Subcutaneous abdominal adipose tissue (tissue), 5 donors: Measurements from ENCODE around the gene NDUFA13.

Source experiments
- H3K27ac ChIP-seq: one replicate; pipeline ENCODE4 v1.7.0; 2013; ENCODE audit warnings: low read depth, mild to moderate bottlenecking, inconsistent platforms, low read length, moderate library complexity
- H3K27me3 ChIP-seq, 5 donors: one replicate each; pipeline ENCODE4 v1.7.0; 2013; ENCODE audit warnings: low read length in 5 of 5, inconsistent platforms in 1 of 5; ENCODE audit not compliant: control insufficient read depth in 5 of 5, insufficient read depth in 4 of 5
- H3K36me3 ChIP-seq, 5 donors: one replicate each; pipeline ENCODE4 v1.7.0; 2013; ENCODE audit warnings: low read length in 5 of 5; ENCODE audit not compliant: control insufficient read depth in 5 of 5, insufficient read depth in 5 of 5
- H3K4me1 ChIP-seq, 5 donors: one replicate each; pipeline ENCODE4 v1.7.0; 2013; ENCODE audit warnings: low read length in 5 of 5, mild to moderate bottlenecking in 3 of 5, moderate library complexity in 1 of 5; ENCODE audit not compliant: control insufficient read depth in 5 of 5, insufficient read depth in 5 of 5
- H3K4me3 ChIP-seq, 5 donors: one replicate each; pipeline ENCODE4 v1.7.0; 2013; ENCODE audit warnings: low read length in 5 of 5, low read depth in 1 of 5
- H3K9ac ChIP-seq, 5 donors: one replicate each; pipeline ENCODE4 v1.7.0; 2013; ENCODE audit warnings: low read length in 5 of 5, mild to moderate bottlenecking in 4 of 5, moderate library complexity in 3 of 5
- H3K9me3 ChIP-seq, 5 donors: one replicate each; pipeline ENCODE4 v1.7.0; 2013; ENCODE audit warnings: low read length in 5 of 5; ENCODE audit not compliant: control insufficient read depth in 5 of 5
- donor health status: healthy.
- donor health status: healthy.
- donor health status: healthy.
- donor health status: healthy.
- donor health status: healthy.

Gene NDUFA13

GRCh38 chr19:19554074-19555023 is 38.3 kb downstream of the NDUFA13 start:
- Histone ChIP-seq H3K9ac (peak overlapping the region in 1 of 5 donors; percentile 44), H3K4me3 (peak overlapping the region in 1 of 5 donors; percentile 15), H3K27ac (no peak overlapping the region), H3K9me3 (peaks cover 0 to 5% (median 3%) of the 10 kb centered on the region in 5 donors), H3K36me3 (no peaks in the 10 kb centered on the region), H3K27me3 (peaks cover 0 to 11% (median 0%) of the 10 kb centered on the region in 5 donors), H3K4me1 (peaks cover 0 to 13% (median 11%) of the 10 kb centered on the region in 5 donors)

GRCh38 chr19:19558055-19558454 is 42.0 kb downstream of the NDUFA13 start:
- peaks cover 0 to 1% (median 0%) of the 10 kb centered on the region in 5 donors for H3K27me3 ChIP-seq
- no peak overlapping the region for H3K4me3 ChIP-seq
- H3K9ac ChIP-seq, result no peak overlapping the region
- H3K27ac ChIP-seq, result no peak overlapping the region
- H3K4me1 ChIP-seq, result peaks cover 0 to 13% (median 11%) of the 10 kb centered on the region in 5 donors
- H3K36me3 ChIP-seq, result no peaks in the 10 kb centered on the region
- H3K9me3 ChIP-seq, result no peaks in the 10 kb centered on the region

GRCh38 chr19:19558636-19559035 is 42.6 kb downstream of the NDUFA13 start:
- no peak overlapping the region for H3K9ac ChIP-seq
- H3K4me3 ChIP-seq, result no peak overlapping the region
- H3K27me3 ChIP-seq, result peaks cover 0 to 2% (median 0%) of the 10 kb centered on the region in 5 donors
- H3K4me1 ChIP-seq, result peaks cover 0 to 12% (median 10%) of the 10 kb centered on the region in 5 donors
- H3K9me3 ChIP-seq, result no peaks in the 10 kb centered on the region
- no peaks in the 10 kb centered on the region for H3K36me3 ChIP-seq
- no peak overlapping the region for H3K27ac ChIP-seq

GRCh38 chr19:19559931-19560330 is 43.9 kb downstream of the NDUFA13 start:
- Histone ChIP-seq H3K36me3 (no peaks in the 10 kb centered on the region), H3K27me3 (peaks cover 0 to 2% (median 0%) of the 10 kb centered on the region in 5 donors), H3K4me3 (no peak overlapping the region), H3K9me3 (no peaks in the 10 kb centered on the region), H3K27ac (no peak overlapping the region), H3K4me1 (no peaks in the 10 kb centered on the region), H3K9ac (no peak overlapping the region)

DNA sequence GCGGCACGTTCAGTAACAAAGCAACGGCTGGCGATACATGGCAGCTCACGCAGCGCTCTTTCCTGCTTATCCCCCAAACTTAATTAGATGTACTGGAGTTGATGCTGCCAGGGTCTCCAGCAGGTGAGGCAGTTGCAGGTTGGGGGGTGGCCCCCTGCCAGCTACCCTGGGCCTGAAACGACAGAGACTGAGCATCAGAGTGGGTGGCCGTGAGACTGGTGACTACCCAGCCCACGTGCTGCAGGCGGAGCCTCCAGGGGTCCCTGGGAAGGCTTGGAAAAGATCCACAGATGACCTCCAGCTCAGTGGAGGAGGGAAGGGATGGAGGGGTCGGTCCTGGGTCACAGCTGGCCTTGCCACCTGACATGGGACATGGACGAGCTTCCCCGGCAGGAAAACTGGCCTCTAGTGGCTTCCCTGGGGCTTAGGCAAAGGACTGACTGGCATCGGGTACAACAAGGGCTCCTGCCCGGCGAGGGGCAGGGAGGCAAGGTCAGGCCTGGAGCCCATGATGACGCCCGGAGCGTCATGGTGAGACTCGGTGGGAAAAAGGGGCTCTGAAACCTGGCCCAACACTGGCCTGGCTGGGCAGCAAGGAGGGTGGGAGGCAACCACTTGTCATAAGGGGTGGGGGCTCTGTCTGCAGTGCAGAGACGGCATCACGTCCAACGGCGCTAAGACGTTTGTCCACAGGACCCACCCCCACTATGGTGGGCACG is 46.1 kb downstream of the NDUFA13 start:
- Histone ChIP-seq H3K9me3 (no peaks in the 10 kb centered on the region), H3K4me3 (no peak overlapping the region), H3K27me3 (peaks cover 0 to 2% (median 0%) of the 10 kb centered on the region in 5 donors), H3K4me1 (no peaks in the 10 kb centered on the region), H3K27ac (no peak overlapping the region), H3K9ac (no peak overlapping the region), H3K36me3 (no peaks in the 10 kb centered on the region)

GRCh38 chr19:19562665-19563347 is 46.8 kb downstream of the NDUFA13 start:
- no peak overlapping the region for H3K27ac ChIP-seq

DNA sequence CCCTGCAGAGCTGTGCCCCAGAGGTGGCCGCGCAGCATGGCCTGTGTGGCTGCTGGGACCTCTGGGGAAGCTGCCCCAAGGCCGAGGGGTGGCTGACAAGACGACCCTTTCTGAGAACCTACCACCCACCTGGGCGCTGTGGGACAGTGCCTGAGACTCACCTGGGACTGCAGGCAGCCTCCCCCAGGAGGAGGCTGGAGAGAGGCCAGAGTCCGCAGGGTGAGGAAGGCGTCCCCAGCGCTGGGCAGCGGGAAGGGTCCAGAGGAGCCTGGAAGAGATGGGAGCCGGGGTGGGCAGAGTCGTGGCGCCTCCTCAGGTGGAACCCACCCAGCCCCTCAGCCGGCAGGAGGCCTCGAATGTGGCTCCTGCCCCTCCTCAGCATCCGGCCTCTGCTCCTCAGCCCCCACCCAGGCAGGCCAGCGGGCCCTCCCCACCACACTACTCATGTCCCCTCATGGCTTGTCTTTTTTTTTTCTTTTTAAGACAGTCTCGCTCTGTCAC is 47.4 kb downstream of the NDUFA13 start:
- H3K4me1 ChIP-seq, result no peaks in the 10 kb centered on the region
- H3K9me3 ChIP-seq, result no peaks in the 10 kb centered on the region
- H3K36me3 ChIP-seq, result no peaks in the 10 kb centered on the region
- peaks cover 0 to 2% (median 0%) of the 10 kb centered on the region in 5 donors for H3K27me3 ChIP-seq
- H3K9ac ChIP-seq, result no peak overlapping the region
- H3K4me3 ChIP-seq, result no peak overlapping the region
- H3K27ac ChIP-seq, result no peak overlapping the region

More at GRCh38 chr19:19562665-19563347, 46.8 kb downstream of the NDUFA13 start:
- Histone ChIP-seq H3K9ac (no peak overlapping the region), H3K4me3 (no peak overlapping the region), H3K27me3 (peaks cover 0 to 2% (median 0%) of the 10 kb centered on the region in 5 donors), H3K4me1 (no peaks in the 10 kb centered on the region), H3K9me3 (no peaks in the 10 kb centered on the region), H3K36me3 (no peaks in the 10 kb centered on the region)

DNA sequence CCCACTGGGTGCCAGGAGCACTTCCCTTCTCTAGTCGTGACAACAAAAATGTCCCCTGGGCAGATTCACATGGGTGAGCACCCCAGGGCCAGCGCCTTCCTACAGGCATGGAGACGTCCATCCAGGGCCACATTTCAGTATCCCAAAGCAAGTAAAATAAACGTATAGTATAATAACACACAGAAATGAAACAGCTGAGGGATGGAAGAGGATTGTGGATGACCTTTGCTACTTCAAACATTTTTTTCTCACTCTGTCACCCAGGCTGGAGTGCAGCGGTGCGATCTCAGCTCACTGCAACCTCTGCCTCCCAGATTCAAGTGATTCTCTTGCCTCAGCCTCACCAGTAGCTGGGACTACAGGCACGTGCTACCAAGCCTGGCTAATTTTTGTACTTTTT is 50.3 kb downstream of the NDUFA13 start:
- no peaks in the 10 kb centered on the region for H3K9me3 ChIP-seq
- no peaks in the 10 kb centered on the region for H3K4me1 ChIP-seq
- no peak overlapping the region for H3K4me3 ChIP-seq
- H3K27me3 ChIP-seq, result peaks cover 0 to 2% (median 0%) of the 10 kb centered on the region in 5 donors
- peaks cover 0 to 7% (median 0%) of the 10 kb centered on the region in 5 donors for H3K36me3 ChIP-seq
- no peak overlapping the region for H3K9ac ChIP-seq
- H3K27ac ChIP-seq, result no peak overlapping the region

DNA sequence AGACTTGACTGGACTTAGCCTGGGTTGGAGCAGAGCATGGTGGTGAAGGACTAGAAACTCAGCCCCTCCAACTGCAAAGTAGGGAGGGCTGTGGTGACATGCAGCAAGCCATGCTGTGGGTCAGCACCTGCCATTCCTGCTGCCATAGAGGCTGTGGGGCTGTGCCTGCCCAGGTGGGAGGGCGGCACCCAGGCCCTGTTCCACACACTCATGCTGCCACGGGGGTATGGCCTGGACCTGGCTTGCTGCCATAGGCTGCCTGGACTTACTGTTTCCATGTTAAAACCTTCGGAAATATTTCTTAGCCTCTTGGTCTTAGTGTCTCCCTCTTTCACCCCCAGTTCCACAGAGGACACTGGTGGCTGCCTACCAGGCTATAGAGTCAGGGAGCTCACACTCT is 51.4 kb downstream of the NDUFA13 start:
- Histone ChIP-seq H3K27me3 (peaks cover 0 to 2% (median 0%) of the 10 kb centered on the region in 5 donors), H3K9me3 (no peaks in the 10 kb centered on the region), H3K9ac (no peak overlapping the region), H3K36me3 (peaks cover 0 to 7% (median 0%) of the 10 kb centered on the region in 5 donors), H3K4me1 (no peaks in the 10 kb centered on the region), H3K27ac (no peak overlapping the region), H3K4me3 (no peak overlapping the region)
